Nephron (organoid): ENCODE measurements around the gene TNIK.

Experiments
- H3K27ac Mint-ChIP-seq, 3 experiments: 2 replicates each; pipeline ENCODE4 v1.8.0; 2020; ENCODE audit warnings: mixed read lengths in 3 of 3, mild to moderate bottlenecking in 2 of 3, moderate library complexity in 1 of 3
- H3K27me3 Mint-ChIP-seq: 2 replicates; pipeline ENCODE4 v1.8.0; 2021; ENCODE audit warnings: low read depth, mild to moderate bottlenecking, moderate library complexity, mixed read lengths
- H3K36me3 Mint-ChIP-seq: 2 replicates; pipeline ENCODE4 v1.8.0; 2020; ENCODE audit warnings: low read depth, mixed read lengths
- H3K4me1 Mint-ChIP-seq: 2 replicates; pipeline ENCODE4 v1.8.0; 2020; ENCODE audit warnings: mixed read lengths
- H3K4me3 Mint-ChIP-seq, 3 experiments: 2 replicates each; pipeline ENCODE4 v1.8.0; 2020; ENCODE audit warnings: mild to moderate bottlenecking in 3 of 3, mixed read lengths in 3 of 3, moderate library complexity in 2 of 3
- H3K9me3 Mint-ChIP-seq: 2 replicates; pipeline ENCODE4 v1.8.0; 2020; ENCODE audit warnings: mixed read lengths
- CTCF ChIP-seq, 3 experiments: fragments of 200-600 bp; sonication (generic); IDR thresholded peaks; one replicate each; pipeline ENCODE4 v1.5.0; 2021; ENCODE audit warnings: antibody characterized with exemption in 3 of 3; ENCODE audit not compliant: unreplicated experiment in 3 of 3

The TNIK gene

GRCh38 chr3:171193693-171194092 lies 266.5 kb downstream of the TNIK start:
- no peak overlapping the region for H3K27ac Mint-ChIP-seq
- peaks cover 4% of the 10 kb centered on the region for H3K36me3 Mint-ChIP-seq
- no peak overlapping the region for H3K4me3 Mint-ChIP-seq
- no peaks in the 10 kb centered on the region for H3K27me3 Mint-ChIP-seq
- H3K4me1 Mint-ChIP-seq = peaks cover 5% of the 10 kb centered on the region
- H3K9me3 Mint-ChIP-seq = no peaks in the 10 kb centered on the region
- no peak for TF ChIP-seq CTCF (IDR thresholded peaks at IDR 0.05; ENCODE audit: unreplicated experiment in 3 of 3)

GRCh38 chr3:171192176-171192854 lies 267.9 kb downstream of the TNIK start:
- Mint-ChIP-seq H3K27me3 (no peaks in the 10 kb centered on the region), H3K36me3 (peaks cover 4% of the 10 kb centered on the region), H3K4me1 (peaks cover 12% of the 10 kb centered on the region), H3K27ac (no peak overlapping the region), H3K4me3 (no peak overlapping the region), H3K9me3 (no peaks in the 10 kb centered on the region)
- TF ChIP-seq CTCF (IDR thresholded peaks at IDR 0.05; ENCODE audit: unreplicated experiment in 3 of 3) = no peak

- peaks cover 4% of the 10 kb centered on the region for H3K36me3 Mint-ChIP-seq
- no peak overlapping the region for H3K27ac Mint-ChIP-seq
- H3K9me3 Mint-ChIP-seq = no peaks in the 10 kb centered on the region
- no peaks in the 10 kb centered on the region for H3K27me3 Mint-ChIP-seq
- no peak for TF ChIP-seq CTCF (IDR thresholded peaks at IDR 0.05; ENCODE audit: unreplicated experiment in 3 of 3)
- H3K4me1 Mint-ChIP-seq = peaks cover 29% of the 10 kb centered on the region
- no peak overlapping the region for H3K4me3 Mint-ChIP-seq
Observed at GRCh38 chr3:171190668-171191067, 269.5 kb downstream of the TNIK start.

- H3K27me3 Mint-ChIP-seq = no peaks in the 10 kb centered on the region
- no peak overlapping the region for H3K4me3 Mint-ChIP-seq
- H3K27ac Mint-ChIP-seq = no peak overlapping the region
- H3K4me1 Mint-ChIP-seq = peaks cover 40% of the 10 kb centered on the region
- TF ChIP-seq CTCF (IDR thresholded peaks at IDR 0.05; ENCODE audit: unreplicated experiment in 3 of 3) = no peak
- H3K36me3 Mint-ChIP-seq = peaks cover 4% of the 10 kb centered on the region
- H3K9me3 Mint-ChIP-seq = no peaks in the 10 kb centered on the region
Observed at GRCh38 chr3:171189394-171190080, 270.7 kb downstream of the TNIK start.

- H3K36me3 Mint-ChIP-seq = peaks cover 4% of the 10 kb centered on the region
- H3K4me1 Mint-ChIP-seq = peaks cover 44% of the 10 kb centered on the region
- H3K27me3 Mint-ChIP-seq = peaks cover 4% of the 10 kb centered on the region
- H3K9me3 Mint-ChIP-seq = no peaks in the 10 kb centered on the region
- H3K4me3 Mint-ChIP-seq = no peak overlapping the region
- peak overlapping the region in 1 of 3 experiments; percentile 22 for H3K27ac Mint-ChIP-seq
- TF ChIP-seq CTCF (IDR thresholded peaks at IDR 0.05; ENCODE audit: unreplicated experiment in 3 of 3) = peak; percentile 66 to 79 (median 66)
Observed at GRCh38 chr3:171187706-171188290, 272.4 kb downstream of the TNIK start.
